NT2/D1 (cell line): ENCODE results near the gene SDR9C7.
"Not testable (repeated sequence)": the region's sequence is repeated elsewhere in the genome, so short reads cannot be mapped to it uniquely, and the experiment has no call there.

ENCODE experiments used
- DNase-seq: peaks from one replicate; pipeline ENCODE4 v3.0.0-alpha.2; 2011; ENCODE audit warnings: low read depth, low spot score
- H3K27me3 ChIP-seq: 2 replicates; pipeline ENCODE4 v1.6.0; 2011; ENCODE audit warnings: mild to moderate bottlenecking; ENCODE audit not compliant: insufficient read length, insufficient read depth
- H3K36me3 ChIP-seq: 2 replicates; pipeline ENCODE4 v1.6.1; 2011; ENCODE audit warnings: mild to moderate bottlenecking, low read length, mixed read lengths; ENCODE audit not compliant: insufficient read depth, insufficient read length
- H3K4me1 ChIP-seq: 2 replicates; pipeline ENCODE4 v1.5.1; 2011; ENCODE audit not compliant: insufficient read depth, insufficient read length
- H3K4me3 ChIP-seq: 2 replicates; pipeline ENCODE4 v1.5.1; 2011; ENCODE audit warnings: low read depth; ENCODE audit not compliant: insufficient read length
- H3K9ac ChIP-seq: 2 replicates; pipeline ENCODE4 v1.6.0; 2011; ENCODE audit warnings: low read depth; ENCODE audit not compliant: insufficient read length
- H3K9me3 ChIP-seq: 2 replicates; pipeline ENCODE4 v1.5.1; 2011; ENCODE audit warnings: mild to moderate bottlenecking, low read length; ENCODE audit not compliant: insufficient read depth
- SUZ12 ChIP-seq: IDR thresholded peaks from 2 replicates; pipeline ENCODE4 v1.6.1; 2011; ENCODE audit not compliant: insufficient read length, insufficient read depth; ENCODE audit errors: extremely low read depth
- YY1 ChIP-seq: IDR thresholded peaks from 2 replicates; pipeline ENCODE4 v1.6.1; 2011; ENCODE audit not compliant: insufficient read length, insufficient read depth
- ZNF274 ChIP-seq: IDR thresholded peaks from 2 replicates; pipeline ENCODE4 v1.6.1; 2011; ENCODE audit warnings: mild to moderate bottlenecking, low read depth, low read length

The SDR9C7 gene

DNA sequence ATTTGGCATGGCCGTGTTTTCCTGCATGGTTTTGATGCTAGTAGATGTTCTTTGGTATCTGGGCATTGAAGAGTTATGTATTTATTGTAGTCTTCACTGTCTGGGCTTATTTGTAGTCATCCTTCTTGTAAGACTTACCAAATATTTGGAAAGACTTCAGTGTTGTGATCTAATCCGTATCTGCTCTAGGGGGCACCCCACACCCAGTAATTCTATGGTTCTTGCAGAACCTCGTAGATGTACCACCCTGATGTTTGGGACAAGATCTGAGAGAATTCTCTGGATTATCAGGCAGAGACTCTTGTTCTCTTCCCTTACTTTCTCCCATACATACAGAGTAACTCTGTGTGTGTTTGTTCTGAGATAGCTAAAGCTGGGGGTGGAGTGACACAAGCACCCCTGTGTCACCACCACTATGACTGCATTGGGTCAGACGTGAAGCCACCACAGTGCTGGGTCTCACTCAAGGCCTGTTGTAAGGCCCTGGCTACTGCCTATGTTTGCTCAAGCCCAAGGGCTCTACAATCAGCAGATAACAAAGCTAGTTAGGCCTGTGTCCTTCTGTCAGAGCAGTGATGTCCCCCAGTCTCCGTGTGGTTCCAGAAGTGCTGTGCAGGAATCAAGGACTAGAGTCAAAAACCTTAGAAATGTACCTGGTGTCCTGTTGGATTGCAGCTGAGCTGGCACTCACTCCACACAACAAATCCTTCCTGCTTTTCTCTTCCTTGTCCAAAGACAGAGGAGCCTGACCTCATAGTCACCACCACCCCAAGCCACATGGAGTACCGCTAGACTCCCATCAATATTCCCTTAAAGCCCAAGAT, 13.6 kb upstream of the SDR9C7 start:
- no peak overlapping the region for H3K9ac ChIP-seq
- no peaks in the 10 kb centered on the region for H3K4me1 ChIP-seq
- peaks cover 10% of the 10 kb centered on the region; the same call in 1 of the 2 replicates for H3K9me3 ChIP-seq
- no peak for TF ChIP-seq YY1
- TF ChIP-seq SUZ12, result no peak
- TF ChIP-seq ZNF274, result no peak
- H3K36me3 ChIP-seq, result no peaks in the 10 kb centered on the region
- DNase-seq, result no peak
- H3K4me3 ChIP-seq, result no peak overlapping the region
- no peaks in the 10 kb centered on the region for H3K27me3 ChIP-seq

DNA sequence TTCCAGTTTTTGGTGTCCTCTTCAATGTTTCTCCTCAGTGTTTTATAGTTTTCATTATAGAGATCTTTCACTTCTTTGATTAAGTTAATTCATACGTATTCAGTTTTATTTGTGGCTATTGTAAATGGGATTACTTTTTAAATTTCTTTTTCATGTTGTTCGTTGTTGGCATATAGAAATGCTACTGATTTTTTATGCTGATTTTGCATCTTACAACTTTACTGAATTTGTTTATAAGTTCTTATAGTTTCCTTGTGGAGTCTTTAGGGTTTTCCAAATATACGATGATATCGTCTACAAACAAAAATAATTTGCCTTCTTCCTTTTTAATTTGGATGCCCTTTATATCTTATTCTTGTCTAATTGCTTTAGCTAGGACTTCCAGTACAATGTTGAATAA, 9.7 kb upstream of the SDR9C7 start:
- TF ChIP-seq YY1 (no peak), ZNF274 (no peak)
- Histone ChIP-seq H3K4me1 (no peaks in the 10 kb centered on the region), H3K9me3 (peaks cover 11% of the 10 kb centered on the region; the same call in 1 of the 2 replicates), H3K4me3 (no peak overlapping the region), H3K36me3 (no peaks in the 10 kb centered on the region), H3K9ac (no peak overlapping the region), H3K27me3 (no peaks in the 10 kb centered on the region)
- no peak for DNase-seq

DNA sequence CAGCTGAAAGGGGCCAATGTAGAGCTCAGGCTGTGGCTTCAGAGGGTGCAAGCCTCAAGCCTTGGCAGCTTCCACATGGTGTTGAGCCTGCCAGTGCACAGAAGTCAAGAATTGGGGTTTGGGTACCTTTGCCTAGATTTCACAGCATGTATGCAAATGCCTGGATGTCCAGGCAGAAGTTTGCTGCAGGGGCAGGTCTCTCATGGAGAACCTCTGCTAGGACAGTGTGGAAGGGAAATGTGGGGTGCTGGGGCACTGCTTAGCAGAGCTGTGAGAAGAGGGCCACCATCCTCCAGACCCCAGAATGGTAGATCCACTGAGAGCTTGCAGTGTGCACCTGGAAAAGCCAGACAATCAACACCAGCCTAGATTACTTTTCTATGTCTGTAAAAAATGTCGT, 9.2 kb upstream of the SDR9C7 start:
- not testable (repeated sequence) for H3K4me3 ChIP-seq, H3K36me3 ChIP-seq, DNase-seq, H3K4me1 ChIP-seq, H3K27me3 ChIP-seq, H3K9ac ChIP-seq
- H3K9me3 ChIP-seq, result peaks cover 11% of the 10 kb centered on the region; the same call in 1 of the 2 replicates

DNA sequence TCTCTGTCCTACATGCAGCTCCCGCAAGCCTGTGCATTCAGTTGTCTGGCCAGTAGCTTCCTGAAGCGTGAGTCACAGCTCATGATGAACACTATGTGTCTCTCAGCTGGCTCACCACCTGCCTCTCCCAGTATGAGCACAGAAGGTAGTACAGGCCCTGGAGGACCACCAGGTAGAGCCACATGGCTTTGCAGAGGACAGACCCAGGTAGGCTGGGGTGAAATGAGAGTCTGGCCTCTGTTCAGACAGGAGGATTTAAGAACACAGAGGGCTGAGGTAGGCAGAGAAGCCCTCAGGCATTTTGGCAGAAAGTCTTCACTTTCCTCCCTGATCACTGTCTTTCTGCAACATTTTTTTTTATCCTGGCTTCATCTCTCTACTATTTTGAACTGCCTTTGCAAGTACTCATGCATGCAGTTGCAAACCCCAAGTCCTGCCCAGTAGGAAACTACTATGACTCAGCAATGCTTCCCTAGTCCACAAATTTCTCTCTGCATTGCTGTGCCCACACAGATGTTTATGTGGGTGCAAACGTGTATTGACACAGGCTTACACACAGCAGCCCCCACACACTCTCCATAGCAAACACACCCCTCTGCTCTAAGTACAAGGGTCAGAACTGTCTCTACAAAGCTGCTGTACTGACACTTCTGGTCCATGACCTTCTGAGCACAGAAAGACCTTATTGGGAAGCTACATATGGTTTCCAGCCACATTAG, 7.2 kb upstream of the SDR9C7 start:
- DNase-seq, result no peak
- TF ChIP-seq SUZ12 (no peak), YY1 (no peak), ZNF274 (no peak)

DNA sequence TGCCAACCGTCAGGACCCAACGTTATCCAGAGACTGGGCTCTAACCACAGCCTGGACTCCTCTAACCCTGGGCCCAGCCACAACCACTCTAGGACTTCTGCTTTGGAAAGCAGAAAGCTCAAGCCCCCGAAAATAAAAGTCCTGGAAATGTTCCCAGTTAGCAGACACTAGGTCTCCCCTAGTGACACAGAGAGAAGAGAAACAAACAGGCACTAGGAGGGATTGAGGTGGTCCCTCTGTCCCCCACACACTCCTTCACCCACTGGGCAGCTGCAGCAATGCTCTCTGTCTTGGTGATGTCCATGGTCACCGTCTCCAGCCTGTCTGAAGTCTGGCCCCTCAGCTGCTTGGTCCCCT, 6.7 kb upstream of the SDR9C7 start:
- not testable (repeated sequence) for DNase-seq, H3K36me3 ChIP-seq, H3K9ac ChIP-seq, H3K4me3 ChIP-seq, H3K4me1 ChIP-seq, H3K27me3 ChIP-seq
- H3K9me3 ChIP-seq, result peaks cover 11% of the 10 kb centered on the region; the same call in 1 of the 2 replicates

More for the DNA sequence above, 7.2 kb upstream of the SDR9C7 start:
- no peaks in the 10 kb centered on the region for H3K36me3 ChIP-seq
- H3K27me3 ChIP-seq, result no peaks in the 10 kb centered on the region
- no peak overlapping the region for H3K4me3 ChIP-seq
- H3K9me3 ChIP-seq, result peaks cover 11% of the 10 kb centered on the region; the same call in 1 of the 2 replicates
- no peaks in the 10 kb centered on the region for H3K4me1 ChIP-seq
- H3K9ac ChIP-seq, result no peak overlapping the region

DNA sequence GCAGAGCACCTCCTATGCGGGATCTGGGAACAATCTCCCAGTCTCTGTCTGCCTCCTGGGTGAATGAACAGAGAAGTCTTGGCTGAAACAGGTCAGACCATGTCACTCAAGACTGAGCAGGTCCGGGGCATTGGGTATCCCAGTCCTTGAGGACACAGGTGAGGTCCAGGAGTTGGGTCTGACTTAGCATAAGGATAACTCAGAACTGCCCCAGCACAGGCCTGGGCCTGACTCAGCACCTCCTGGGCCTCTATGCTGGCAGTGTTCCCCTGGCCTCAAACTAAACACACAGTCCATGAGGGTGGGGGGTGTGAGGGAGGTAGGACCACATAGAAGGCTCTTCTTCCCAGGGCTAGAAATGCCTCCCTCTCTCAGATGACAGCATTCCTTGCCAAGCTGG, 1.5 kb upstream of the SDR9C7 start:
- Histone ChIP-seq H3K36me3 (no peaks in the 10 kb centered on the region), H3K9ac (no peak overlapping the region), H3K27me3 (no peaks in the 10 kb centered on the region), H3K4me3 (no peak overlapping the region), H3K4me1 (peaks cover 7% of the 10 kb centered on the region), H3K9me3 (no peaks in the 10 kb centered on the region)
- no peak for TF ChIP-seq SUZ12
- TF ChIP-seq ZNF274, result no peak
- no peak for TF ChIP-seq YY1
- DNase-seq, result no peak

DNA sequence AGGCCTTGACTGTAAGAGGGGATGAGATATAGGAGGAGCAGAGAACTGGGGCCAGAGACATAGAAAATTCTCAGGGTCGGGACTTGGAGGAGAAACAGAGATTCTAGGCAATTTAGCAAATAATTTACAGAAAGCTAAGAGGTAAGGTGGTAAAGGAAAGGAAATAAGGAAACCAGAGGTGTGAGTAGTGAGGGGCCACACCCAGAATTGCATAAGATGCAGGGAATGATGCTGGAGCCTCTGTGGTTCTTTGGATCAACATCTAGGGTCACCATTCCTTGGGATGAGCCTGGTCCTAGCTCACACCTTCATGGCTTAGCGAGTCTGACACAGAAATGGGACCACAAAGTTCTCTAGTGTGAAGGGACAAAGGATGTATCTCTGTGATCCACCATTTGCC, 949 bp upstream of the SDR9C7 start:
- no peak overlapping the region for H3K9ac ChIP-seq
- no peak for TF ChIP-seq ZNF274
- TF ChIP-seq YY1, result no peak
- no peak for TF ChIP-seq SUZ12
- H3K4me1 ChIP-seq, result peaks cover 7% of the 10 kb centered on the region
- no peaks in the 10 kb centered on the region for H3K9me3 ChIP-seq
- no peak overlapping the region for H3K4me3 ChIP-seq
- no peaks in the 10 kb centered on the region for H3K27me3 ChIP-seq
- H3K36me3 ChIP-seq, result no peaks in the 10 kb centered on the region
- no peak for DNase-seq
